Subcutaneous adipose tissue (tissue), 4 donors: ENCODE results near the gene PLA2G2F. TPM values are rescaled to one million over a fixed set of nuclear protein-coding genes. Genes with fewer than 3 reads are reported as not detected.

Source experiments
- total RNA-seq, 4 donors: library from RNA; depleted of rRNA; stranded (reverse); fragments of >200 nt; gene quantifications; one replicate each; pipeline ENCODE4 v1.1.0, GENCODE V29; 2016
- TF ChIP-seq, protein P1 (sequence below): fragments of 450-650 bp; IDR thresholded peaks from one replicate; pipeline ENCODE4 v1.5.1; 2016; ENCODE audit warnings: low read depth, mild to moderate bottlenecking, control low read depth, antibody characterized with exemption, moderate library complexity

The PLA2G2F gene
- total RNA-seq, 4 donors from 2014 or later: not detected

DNA sequence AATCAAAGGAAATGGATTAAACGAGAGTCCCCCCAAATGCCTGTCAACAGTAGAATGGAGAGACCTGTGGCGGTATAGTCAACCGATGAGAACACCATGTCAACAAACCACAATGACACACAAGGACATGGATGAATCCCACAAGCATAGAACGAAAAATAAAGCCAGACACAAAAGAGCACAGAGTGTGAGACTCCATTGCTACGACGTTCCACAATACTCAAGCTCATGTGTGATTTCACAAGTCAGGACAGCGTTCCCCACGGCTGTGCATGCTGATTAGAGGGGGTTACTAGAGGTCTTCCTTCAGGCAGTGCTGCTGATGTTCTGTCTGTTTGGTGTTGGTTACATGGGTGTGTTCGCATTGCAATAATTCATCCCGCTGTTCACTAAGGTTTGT lies 14.0 kb upstream of the PLA2G2F start:
- TF ChIP-seq, protein P1, sequence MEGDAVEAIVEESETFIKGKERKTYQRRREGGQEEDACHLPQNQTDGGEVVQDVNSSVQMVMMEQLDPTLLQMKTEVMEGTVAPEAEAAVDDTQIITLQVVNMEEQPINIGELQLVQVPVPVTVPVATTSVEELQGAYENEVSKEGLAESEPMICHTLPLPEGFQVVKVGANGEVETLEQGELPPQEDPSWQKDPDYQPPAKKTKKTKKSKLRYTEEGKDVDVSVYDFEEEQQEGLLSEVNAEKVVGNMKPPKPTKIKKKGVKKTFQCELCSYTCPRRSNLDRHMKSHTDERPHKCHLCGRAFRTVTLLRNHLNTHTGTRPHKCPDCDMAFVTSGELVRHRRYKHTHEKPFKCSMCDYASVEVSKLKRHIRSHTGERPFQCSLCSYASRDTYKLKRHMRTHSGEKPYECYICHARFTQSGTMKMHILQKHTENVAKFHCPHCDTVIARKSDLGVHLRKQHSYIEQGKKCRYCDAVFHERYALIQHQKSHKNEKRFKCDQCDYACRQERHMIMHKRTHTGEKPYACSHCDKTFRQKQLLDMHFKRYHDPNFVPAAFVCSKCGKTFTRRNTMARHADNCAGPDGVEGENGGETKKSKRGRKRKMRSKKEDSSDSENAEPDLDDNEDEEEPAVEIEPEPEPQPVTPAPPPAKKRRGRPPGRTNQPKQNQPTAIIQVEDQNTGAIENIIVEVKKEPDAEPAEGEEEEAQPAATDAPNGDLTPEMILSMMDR: no peak

DNA sequence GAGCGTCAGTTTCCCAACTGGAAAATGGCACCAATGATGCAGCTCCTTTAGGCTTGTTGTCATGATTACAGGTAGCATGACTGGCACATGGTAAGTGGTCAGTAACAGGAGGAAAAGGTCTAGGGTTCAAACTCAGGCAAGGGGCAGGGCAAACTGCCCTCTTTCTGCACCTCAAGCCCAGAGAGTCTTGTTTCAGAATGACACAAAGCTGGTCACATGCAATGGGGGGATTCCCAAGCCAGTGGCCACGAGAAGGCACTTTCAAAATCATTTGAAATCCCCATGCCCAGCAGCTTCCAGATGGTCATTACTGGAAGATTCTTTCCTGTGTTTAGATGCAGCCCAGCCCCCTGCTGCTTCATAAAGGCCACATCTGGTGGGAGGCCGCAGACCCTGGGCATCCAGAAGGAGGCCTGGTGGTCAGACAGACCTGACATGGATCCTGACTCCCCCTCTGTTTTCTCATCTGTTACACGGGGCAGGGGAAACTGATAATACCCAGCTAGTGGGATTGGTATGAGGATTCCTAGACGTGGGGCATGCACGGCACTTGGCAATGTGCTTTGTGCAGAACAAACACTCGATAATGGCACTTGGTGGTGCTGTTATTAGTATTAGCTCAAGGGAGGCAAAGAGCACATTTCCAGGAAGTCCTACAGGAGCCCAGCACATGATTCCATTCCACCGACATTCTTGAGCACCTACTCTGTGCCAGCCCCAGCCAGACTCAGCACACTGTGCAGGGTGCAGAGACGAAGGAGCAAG lies 12.9 kb upstream of the PLA2G2F start:
- TF ChIP-seq, protein P1: no peak

DNA sequence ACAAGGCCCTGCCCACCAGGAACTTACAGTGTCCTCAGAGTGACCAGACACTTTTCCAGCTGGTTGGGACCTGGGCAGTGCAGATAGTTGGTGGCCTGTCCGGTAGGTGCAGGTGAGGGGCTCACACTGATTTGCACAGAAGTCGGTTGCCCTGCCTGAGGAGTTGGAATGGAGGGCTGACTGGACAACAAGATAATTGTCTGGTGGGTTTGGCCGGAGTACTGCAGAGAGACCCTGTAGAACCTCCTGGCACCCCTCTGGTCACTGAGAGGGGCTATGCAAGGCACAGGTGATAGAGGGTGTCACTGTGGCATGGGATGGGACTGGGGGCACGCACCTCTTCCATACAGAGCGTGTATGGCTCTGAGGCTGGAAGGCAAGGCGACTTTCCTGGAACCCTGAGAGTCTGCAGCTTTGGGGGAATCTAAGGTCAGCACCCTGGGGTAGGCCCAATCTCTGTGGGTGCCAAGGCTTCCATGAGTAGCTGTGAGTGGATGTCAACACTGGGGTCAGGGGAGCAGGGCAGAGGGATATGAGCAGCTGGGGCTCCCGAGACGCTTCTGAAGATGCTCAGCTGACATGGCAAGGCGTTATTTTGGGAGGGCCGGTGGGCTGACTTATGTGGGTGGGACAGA lies 12.2 kb upstream of the PLA2G2F start:
- TF ChIP-seq, protein P1: no peak

DNA sequence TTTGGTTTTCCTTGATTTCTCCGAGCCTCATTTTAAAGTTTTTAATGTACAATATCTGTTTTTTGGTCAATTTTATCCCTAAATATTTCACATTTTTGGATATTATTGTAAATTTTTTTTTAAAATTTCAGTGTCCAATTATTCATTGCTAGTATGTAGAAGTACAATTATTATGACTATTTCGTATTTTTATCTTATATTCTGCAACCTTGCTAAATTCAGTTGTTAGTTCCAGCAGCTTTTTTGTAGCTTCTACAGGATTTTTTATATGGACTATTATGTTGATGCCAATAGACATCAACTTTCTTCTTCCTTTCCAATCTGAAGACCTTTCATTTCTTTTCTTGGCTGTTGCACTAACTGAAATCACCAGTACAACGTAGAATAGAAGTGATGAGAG lies 4.1 kb upstream of the PLA2G2F start:
- TF ChIP-seq, protein P1: no peak

DNA sequence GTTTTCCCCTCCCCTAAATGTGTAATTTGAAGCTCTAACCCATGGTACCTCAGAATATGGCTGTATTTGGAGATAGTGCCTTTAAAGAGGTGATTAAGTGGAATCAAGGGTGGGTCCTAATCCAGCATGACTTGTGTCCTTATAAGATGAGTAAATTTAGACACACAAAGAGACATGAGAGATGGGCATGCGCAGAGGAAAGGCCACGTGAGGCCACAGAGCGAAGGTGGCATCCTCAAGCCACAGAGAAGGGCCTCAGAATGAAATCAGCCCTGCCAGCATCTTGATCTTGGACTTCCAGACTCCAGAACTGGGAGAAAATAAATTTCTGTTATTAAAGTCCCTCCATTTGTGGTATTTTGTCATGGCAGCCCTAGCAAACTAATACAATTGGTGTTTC lies 2.9 kb upstream of the PLA2G2F start:
- TF ChIP-seq, protein P1: no peak

DNA sequence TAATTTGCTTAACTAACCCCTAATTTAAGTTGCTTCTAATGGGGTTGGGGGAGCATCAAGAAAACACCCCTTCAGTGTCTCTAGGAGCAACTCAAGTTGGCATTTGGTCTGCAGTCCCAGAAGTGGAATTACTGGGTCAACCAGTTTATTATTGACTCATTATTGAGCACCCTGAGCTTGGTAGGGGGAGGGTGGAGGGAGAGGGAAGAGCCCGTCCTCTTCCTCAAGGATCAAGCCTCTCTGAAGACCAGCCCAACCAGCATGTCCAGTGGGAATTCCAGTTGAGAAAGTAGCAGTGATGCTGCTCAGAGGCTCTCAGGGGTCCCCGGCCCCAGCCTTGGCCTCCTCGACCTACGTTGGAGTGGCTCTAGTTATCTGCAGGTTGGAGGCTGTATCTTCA lies 2.1 kb upstream of the PLA2G2F start:
- TF ChIP-seq, protein P1: no peak

DNA sequence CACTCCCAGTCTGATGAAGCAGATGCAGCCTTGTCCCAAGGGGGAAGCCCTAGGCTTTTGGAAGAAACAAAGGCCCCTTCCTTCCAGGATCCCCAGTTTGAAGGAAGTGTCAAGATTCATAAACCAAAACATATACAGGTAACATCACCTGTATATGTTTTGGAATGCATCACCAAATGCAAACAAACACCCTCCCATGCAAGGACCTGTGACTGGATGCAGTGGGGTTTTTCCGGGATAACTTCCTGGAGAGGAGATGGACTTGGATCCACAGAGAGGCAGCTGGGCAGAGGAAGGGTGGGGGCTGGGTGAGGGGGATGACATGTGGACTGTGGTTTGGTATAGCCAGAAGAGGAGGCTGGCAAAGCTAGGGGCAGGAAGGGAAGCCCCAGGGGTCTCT lies 1.5 kb upstream of the PLA2G2F start:
- TF ChIP-seq, protein P1: no peak
